IMR-90 (cell line): ENCODE data around the gene FAM219A. TPM values are rescaled to one million over a fixed set of nuclear protein-coding genes. Genes with fewer than 3 reads are reported as not detected.

Source experiments
- ATAC-seq: fragments of 200-7000 bp; cut with Tn5 transposase; 2 replicates; pipeline ENCODE4 v1.9.1; 2020; ENCODE audit warnings: low read depth, mild to moderate bottlenecking, moderate library complexity
- BruUV-seq: library from RNA; stranded (reverse); fragments of 400-500 nt; replicated peaks from 2 replicates; lab custom pipeline; 2021; lab: Mats Ljungman, UMichigan
- CTCF ChIA-PET: fragments of 300-600 bp; formaldehyde crosslinking; extraction: SDS; loops from one replicate; lab custom pipeline; 2021; ENCODE audit warnings: antibody characterized with exemption; lab: Yijun Ruan, JAX
- POLR2A ChIA-PET: fragments of 300-600 bp; sonication (Branson Sonifier 250); formaldehyde crosslinking; loops from one replicate; lab custom pipeline; 2022; ENCODE audit warnings: antibody characterized with exemption; ENCODE audit not compliant: unreplicated experiment; lab: Charles Lee
- DNase-seq: peaks from one replicate; pipeline ENCODE4 v3.0.0; 2013
- H2AFZ ChIP-seq: replicated peaks from 2 replicates; pipeline ENCODE3; 2013; ENCODE audit warnings: low read length, mild to moderate bottlenecking; ENCODE audit not compliant: poor library complexity
- H2AK5ac ChIP-seq: 2 replicates; pipeline ENCODE4 v1.6.1; 2013; ENCODE audit warnings: low read depth, low read length, inconsistent platforms
- H2AK9ac ChIP-seq: replicated peaks from 2 replicates; pipeline ENCODE3; 2013; ENCODE audit warnings: mild to moderate bottlenecking, low read depth, low read length, moderate library complexity; ENCODE audit not compliant: poor library complexity
- H2BK120ac ChIP-seq: 2 replicates; pipeline ENCODE4 v1.6.1; 2013; ENCODE audit warnings: low read depth, low read length, inconsistent platforms
- H2BK15ac ChIP-seq: 3 replicates; pipeline ENCODE4 v1.6.1; 2013; ENCODE audit warnings: low read depth, low read length, inconsistent platforms
- H2BK20ac ChIP-seq: 2 replicates; pipeline ENCODE4 v1.6.1; 2013; ENCODE audit warnings: low read depth, mild to moderate bottlenecking, inconsistent platforms, low read length, moderate library complexity
- H2BK5ac ChIP-seq: 2 replicates; pipeline ENCODE4 v1.6.1; 2013; ENCODE audit warnings: mild to moderate bottlenecking, low read depth, low read length, inconsistent platforms; ENCODE audit not compliant: poor library complexity, severe bottlenecking
- H3K14ac ChIP-seq: replicated peaks from 2 replicates; pipeline ENCODE4 v1.6.1; 2013; ENCODE audit warnings: low read depth, low read length, inconsistent platforms
- H3K18ac ChIP-seq: 2 replicates; pipeline ENCODE4 v1.6.1; 2013; ENCODE audit warnings: low read depth, low read length, control low read depth
- H3K23ac ChIP-seq: 2 replicates; pipeline ENCODE4 v1.6.1; 2013; ENCODE audit warnings: low read depth, low read length, inconsistent platforms
- H3K27ac ChIP-seq: 2 replicates; pipeline ENCODE4 v1.5.1; 2013; ENCODE audit warnings: mild to moderate bottlenecking, control low read depth, low read length; ENCODE audit not compliant: insufficient read depth
- H3K27me3 ChIP-seq: 2 replicates; pipeline ENCODE4 v1.6.1; 2013; ENCODE audit warnings: low read length; ENCODE audit not compliant: control insufficient read depth, insufficient read depth
- H3K36me3 ChIP-seq: 2 replicates; pipeline ENCODE4 v1.6.1; 2013; ENCODE audit warnings: low read length, mixed read lengths; ENCODE audit not compliant: control insufficient read depth, insufficient read depth
- H3K4ac ChIP-seq: 2 replicates; pipeline ENCODE4 v1.6.1; 2013; ENCODE audit warnings: low read depth, low read length, inconsistent platforms
- H3K4me1 ChIP-seq: 2 replicates; pipeline ENCODE4 v1.6.1; 2013; ENCODE audit warnings: low read length, mixed read lengths; ENCODE audit not compliant: control insufficient read depth, insufficient read depth
- H3K4me2 ChIP-seq: 2 replicates; pipeline ENCODE4 v1.6.1; 2013; ENCODE audit warnings: low read depth, mild to moderate bottlenecking, control low read depth, low read length, moderate library complexity
- H3K4me3 ChIP-seq: 2 replicates; pipeline ENCODE4 v1.5.1; 2013; ENCODE audit warnings: low read depth, mild to moderate bottlenecking, control low read depth, low read length, moderate library complexity; ENCODE audit not compliant: insufficient read depth
- H3K56ac ChIP-seq: 2 replicates; pipeline ENCODE4 v1.6.1; 2013; ENCODE audit warnings: low read length, inconsistent platforms; ENCODE audit not compliant: insufficient read depth; ENCODE audit errors: extremely low read depth
- H3K79me1 ChIP-seq, 2 experiments: 2 replicates each; pipeline ENCODE4 v1.6.1; 2013; ENCODE audit warnings: low read length in 2 of 2, inconsistent platforms in 1 of 2, low read depth in 1 of 2
- H3K9ac ChIP-seq: 2 replicates; pipeline ENCODE4 v1.6.1; 2013; ENCODE audit warnings: low read depth, low read length, control low read depth
- H3K9me1 ChIP-seq: 2 replicates; pipeline ENCODE4 v1.6.1; 2013; ENCODE audit warnings: low read length, inconsistent platforms; ENCODE audit not compliant: insufficient read depth
- H3K9me3 ChIP-seq: 2 replicates; pipeline ENCODE4 v1.6.1; 2013; ENCODE audit warnings: low read length; ENCODE audit not compliant: control insufficient read depth, insufficient read depth
- H4K20me1 ChIP-seq: 2 replicates; pipeline ENCODE4 v1.6.1; 2013; ENCODE audit warnings: low read length, inconsistent platforms; ENCODE audit not compliant: insufficient read depth
- H4K5ac ChIP-seq: 2 replicates; pipeline ENCODE4 v1.6.1; 2013; ENCODE audit warnings: mild to moderate bottlenecking, low read depth, low read length, control low read depth
- H4K8ac ChIP-seq, 2 experiments: 2 replicates each; pipeline ENCODE4 v1.6.1; 2013; ENCODE audit warnings: low read depth in 2 of 2, low read length in 2 of 2, control low read depth in 1 of 2, inconsistent platforms in 1 of 2
- H4K91ac ChIP-seq: 2 replicates; pipeline ENCODE4 v1.6.1; 2013; ENCODE audit warnings: low read depth, low read length, inconsistent platforms; ENCODE audit not compliant: insufficient read depth
- BHLHE40 ChIP-seq: fragments of 150-350 bp; IDR thresholded peaks from 2 replicates; pipeline ENCODE4 v1.6.1; 2016; ENCODE audit warnings: mild to moderate bottlenecking, low read depth, low read length
- CEBPB ChIP-seq: IDR thresholded peaks from 2 replicates; pipeline ENCODE4 v1.6.1; 2012; ENCODE audit warnings: low read depth, low read length, improper control_type of control experiment
- CHD1 ChIP-seq: IDR thresholded peaks from 2 replicates; pipeline ENCODE4 v1.6.1; 2012; ENCODE audit warnings: low read depth, low read length, improper control_type of control experiment
- CTCF ChIP-seq: conservative IDR thresholded peaks from 2 replicates; pipeline ENCODE4 v1.5.1; 2012; ENCODE audit warnings: mild to moderate bottlenecking, low read depth, low read length, improper control_type of control experiment
- ELK1 ChIP-seq: fragments of 150-350 bp; IDR thresholded peaks from 2 replicates; pipeline ENCODE4 v1.6.1; 2016; ENCODE audit warnings: low read depth, mild to moderate bottlenecking, low read length, moderate library complexity, borderline replicate concordance
- FOS ChIP-seq: fragments of 150-350 bp; IDR thresholded peaks from 2 replicates; pipeline ENCODE4 v1.6.1; 2016; ENCODE audit warnings: low read depth, low read length
- MAFK ChIP-seq: IDR thresholded peaks from 2 replicates; pipeline ENCODE4 v1.6.1; 2012; ENCODE audit warnings: low read depth, low read length, improper control_type of control experiment
- MAZ ChIP-seq: IDR thresholded peaks from 2 replicates; pipeline ENCODE4 v1.6.1; 2012; ENCODE audit warnings: low read depth, mild to moderate bottlenecking, low read length, improper control_type of control experiment, moderate library complexity, borderline replicate concordance
- MXI1 ChIP-seq: IDR thresholded peaks from 2 replicates; pipeline ENCODE4 v1.6.1; 2012; ENCODE audit warnings: low read depth, mild to moderate bottlenecking, low read length, moderate library complexity, borderline replicate concordance
- NFE2L2 ChIP-seq: fragments of 150-350 bp; IDR thresholded peaks from 2 replicates; pipeline ENCODE4 v1.6.1; 2016; ENCODE audit warnings: low read depth, mild to moderate bottlenecking, low read length
- POLR2A ChIP-seq: IDR thresholded peaks from 2 replicates; pipeline ENCODE4 v1.6.1; 2012; ENCODE audit warnings: mild to moderate bottlenecking, low read depth, low read length
- RAD21 ChIP-seq: IDR thresholded peaks from 2 replicates; pipeline ENCODE4 v1.6.1; 2012; ENCODE audit warnings: low read length, improper control_type of control experiment
- RCOR1 ChIP-seq: IDR thresholded peaks from 2 replicates; pipeline ENCODE4 v1.6.1; 2012; ENCODE audit warnings: mild to moderate bottlenecking, low read length, improper control_type of control experiment; ENCODE audit not compliant: insufficient replicate concordance
- RFX5 ChIP-seq: IDR thresholded peaks from 2 replicates; pipeline ENCODE4 v1.8.0; 2012; ENCODE audit warnings: low read depth, mild to moderate bottlenecking, low read length, moderate library complexity
- SMC3 ChIP-seq: fragments of 150-350 bp; IDR thresholded peaks from 2 replicates; pipeline ENCODE4 v1.6.1; 2016; ENCODE audit warnings: low read depth, mild to moderate bottlenecking, antibody characterized with exemption, low read length, moderate library complexity
- USF2 ChIP-seq: fragments of 150-350 bp; IDR thresholded peaks from 2 replicates; pipeline ENCODE4 v1.6.1; 2017; ENCODE audit warnings: mild to moderate bottlenecking, antibody characterized with exemption, low read length, low read depth
- WGBS, 2 experiments: methylation state at CpG; one replicate each; pipeline versions ENCODE4 v1.1.5 to v1.1.7; 2013; ENCODE audit warnings: missing lambda C conversion rate in 2 of 2; ENCODE audit not compliant: insufficient read length in 1 of 2; ENCODE audit errors: extremely low coverage in 2 of 2; 5-methylcytosine and 5-hydroxymethylcytosine counted together
- dilution Hi-C: fragments of 300-500 bp; cut with HindIII; formaldehyde crosslinking; loops from one replicate; pipeline ENCODE4 v1.14.3; 2018; ENCODE audit warnings: low sequenced_read_pairs; ENCODE audit not compliant: unreplicated experiment
- in situ Hi-C: fragments of 300-500 bp; cut with MboI; formaldehyde crosslinking; loops from 3 replicates; pipeline ENCODE4 v1.14.3; 2019; ENCODE audit warnings: low sequenced_read_pairs, inconsistent platforms, mixed read lengths
- intact Hi-C: fragments of 100-400 bp; cut with micrococcal nuclease; formaldehyde crosslinking; loops from 2 replicates; pipeline ENCODE4 v1.10.0; 2022
- polyA plus RNA-seq, 3 experiments: library from polyadenylated mRNA; depleted of rRNA; stranded (reverse); fragments of >200 nt; gene quantifications; 2 replicates each; pipeline ENCODE4 v1.2.3, GENCODE V29; 2012; ENCODE audit warnings: low replicate concordance in 1 of 3
- total RNA-seq: library from RNA; depleted of rRNA; stranded (reverse); fragments of >200 nt; gene quantifications from 2 replicates; pipeline ENCODE4 v1.2.3, GENCODE V29; 2012

The FAM219A gene
- total and polyA plus RNA-seq, 2 of the 4 experiments (the other 2 are of a cell fraction) = 4.8 to 20.8 TPM

- Histone ChIP-seq H3K79me1 (no peaks in the 10 kb centered on the region), H4K8ac (no peak overlapping the region), H3K4ac (no peak overlapping the region), H3K27me3 (peaks cover 29% of the 10 kb centered on the region), H2BK15ac (no peak overlapping the region), H2AK9ac (no peak overlapping the region), H2BK5ac (no peak overlapping the region), H3K27ac (no peak overlapping the region), H2BK120ac (no peak overlapping the region), H3K9me3 (no peaks in the 10 kb centered on the region), H3K4me3 (no peak overlapping the region), H4K91ac (no peak overlapping the region), H3K9me1 (no peaks in the 10 kb centered on the region), H3K23ac (no peak overlapping the region), H4K20me1 (no peaks in the 10 kb centered on the region; the same call in 1 of the 2 replicates), H2AFZ (no peak overlapping the region), H3K14ac (no peak overlapping the region), H3K56ac (no peak overlapping the region), H3K4me2 (no peak overlapping the region), H2BK20ac (no peak overlapping the region), H3K18ac (no peak overlapping the region), H3K36me3 (no peaks in the 10 kb centered on the region), H2AK5ac (no peak overlapping the region), H4K5ac (no peak overlapping the region), H3K9ac (no peak overlapping the region), H3K4me1 (no peaks in the 10 kb centered on the region)
- no peak for TF ChIP-seq CEBPB
- TF ChIP-seq BHLHE40 = no peak
- TF ChIP-seq USF2 = no peak
- no peak for TF ChIP-seq POLR2A
- TF ChIP-seq CHD1 = no peak
- TF ChIP-seq RCOR1 = no peak
- TF ChIP-seq MAZ = no peak
- no peak for TF ChIP-seq MXI1
- no peak for TF ChIP-seq ELK1
- no peak for TF ChIP-seq FOS
- no peak for TF ChIP-seq MAFK
- no peak for TF ChIP-seq RAD21
- no peak for TF ChIP-seq CTCF
- TF ChIP-seq NFE2L2 = no peak
- no peak for TF ChIP-seq SMC3
- TF ChIP-seq RFX5 = no peak
- dilution Hi-C loops = no loop called here
- BruUV-seq = no TSS peak
- POLR2A ChIA-PET = no interaction called here
- WGBS, 2 experiments = no CpG with 5 or more reads among the region's 6 CpGs
- CTCF ChIA-PET = interaction anchor here (1.6 kb wide), 1 partner anchor 82 kb away, joined by 4 read pairs; no protein-coding TSS in a partner anchor
- no peak for DNase-seq
- ATAC-seq = no peak
- in situ Hi-C loops = no loop called here
- intact Hi-C loops = no loop called here
Measured at GRCh38 chr9:34485822-34486221, 27.5 kb upstream of the FAM219A start.
